ENCODE data around the gene LSAMP.

- TF ChIP-seq USF2 (CRISPR knock-in tag; IDR thresholded peaks at IDR 0.05), result no peak
- TF ChIP-seq OTX1 (CRISPR knock-in tag; IDR thresholded peaks at IDR 0.05), result no peak
- TF ChIP-seq TAF15 (IDR thresholded peaks at IDR 0.05; ENCODE audit: low read depth, low read length), result no peak
- no peak for TF ChIP-seq ZNF280B (CRISPR knock-in tag; IDR thresholded peaks at IDR 0.05)
These were observed 185.3 kb downstream of the LSAMP start for GRCh38 chr3:116259984-116260383.
